Erythroblast (primary cell): ENCODE measurements around the gene DCST2.

Source experiments
- GATA1 ChIP-seq: IDR thresholded peaks from 2 replicates; pipeline ENCODE4 v1.6.1; 2011; ENCODE audit warnings: low read depth, mild to moderate bottlenecking, control low read depth, low read length, moderate library complexity
- POLR2A ChIP-seq: IDR thresholded peaks from 2 replicates; pipeline ENCODE4 v1.6.1; 2011; ENCODE audit warnings: mild to moderate bottlenecking, low read length

- no peak for TF ChIP-seq POLR2A
- TF ChIP-seq GATA1: no peak
Measured at GRCh38 chr1:155064832-155065429, 31.4 kb upstream of the DCST2 start.
